ENCODE data around the gene PCDHGA12.

DNA sequence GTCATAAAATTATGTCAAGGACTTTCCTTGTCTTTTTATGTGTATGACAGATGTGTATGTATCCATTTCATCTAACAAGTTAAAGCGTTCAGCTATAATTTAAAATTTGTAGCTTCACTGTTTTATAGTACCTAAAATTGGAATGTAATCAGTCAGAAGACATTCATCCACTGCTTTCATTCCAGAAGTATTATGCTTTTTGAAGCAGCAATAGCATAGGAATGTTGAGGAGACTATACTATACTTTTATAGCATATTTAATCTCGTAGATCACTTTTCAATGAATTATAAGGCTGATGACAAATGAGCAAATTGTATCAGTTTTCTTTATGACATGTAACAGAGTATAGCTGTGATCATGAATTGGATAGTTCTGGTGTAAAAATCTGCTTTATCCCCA lies 6.9 kb downstream of the PCDHGA12 start:
- TF ChIP-seq, protein P1, sequence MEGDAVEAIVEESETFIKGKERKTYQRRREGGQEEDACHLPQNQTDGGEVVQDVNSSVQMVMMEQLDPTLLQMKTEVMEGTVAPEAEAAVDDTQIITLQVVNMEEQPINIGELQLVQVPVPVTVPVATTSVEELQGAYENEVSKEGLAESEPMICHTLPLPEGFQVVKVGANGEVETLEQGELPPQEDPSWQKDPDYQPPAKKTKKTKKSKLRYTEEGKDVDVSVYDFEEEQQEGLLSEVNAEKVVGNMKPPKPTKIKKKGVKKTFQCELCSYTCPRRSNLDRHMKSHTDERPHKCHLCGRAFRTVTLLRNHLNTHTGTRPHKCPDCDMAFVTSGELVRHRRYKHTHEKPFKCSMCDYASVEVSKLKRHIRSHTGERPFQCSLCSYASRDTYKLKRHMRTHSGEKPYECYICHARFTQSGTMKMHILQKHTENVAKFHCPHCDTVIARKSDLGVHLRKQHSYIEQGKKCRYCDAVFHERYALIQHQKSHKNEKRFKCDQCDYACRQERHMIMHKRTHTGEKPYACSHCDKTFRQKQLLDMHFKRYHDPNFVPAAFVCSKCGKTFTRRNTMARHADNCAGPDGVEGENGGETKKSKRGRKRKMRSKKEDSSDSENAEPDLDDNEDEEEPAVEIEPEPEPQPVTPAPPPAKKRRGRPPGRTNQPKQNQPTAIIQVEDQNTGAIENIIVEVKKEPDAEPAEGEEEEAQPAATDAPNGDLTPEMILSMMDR (IDR thresholded peaks at IDR 0.05) = no peak
- TF ChIP-seq POLR2A (IDR thresholded peaks at IDR 0.05) = no peak

Measured in adrenal gland (tissue), 5 donors.